Upper lobe of left lung (tissue), 6 donors: ENCODE results near the gene VASP. TPM values are rescaled to one million over a fixed set of nuclear protein-coding genes. Genes with fewer than 3 reads are reported as not detected.
A peak's percentile ranks its signal among the peaks of the same experiment; 100 is the strongest.

Experiments used
- ATAC-seq, 2 donors: fragments of 200-7000 bp; cut with Tn5 transposase; one replicate each; pipeline ENCODE4 v1.9.1; 2022; ENCODE audit warnings: mild to moderate bottlenecking in 2 of 2, moderate library complexity in 2 of 2; ENCODE audit not compliant: low FRiP score in 2 of 2
- DNase-seq, 2 donors: peaks; one replicate each; pipeline ENCODE4 v3.0.0-alpha.2; 2019 to 2020
- H3K27ac ChIP-seq, 4 donors: fragments of 200-600 bp; sonication (generic); one replicate each; pipeline ENCODE4 v1.5.1; 2016 to 2019
- H3K27me3 ChIP-seq, 4 donors: fragments of 200-600 bp; sonication (generic); one replicate each; pipeline ENCODE4 v1.5.1; 2017 to 2019
- H3K36me3 ChIP-seq, 4 donors: fragments of 200-600 bp; sonication (generic); one replicate each; pipeline ENCODE4 v1.5.1; 2016 to 2019
- H3K4me1 ChIP-seq, 4 donors: fragments of 200-600 bp; sonication (generic); one replicate each; pipeline ENCODE4 v1.5.1; 2018 to 2019
- H3K4me3 ChIP-seq, 4 donors: fragments of 200-600 bp; sonication (generic); one replicate each; pipeline ENCODE4 v1.5.1; 2017 to 2019; ENCODE audit warnings: mild to moderate bottlenecking in 2 of 4, moderate library complexity in 1 of 4
- H3K9me3 ChIP-seq, 4 donors: fragments of 200-600 bp; sonication (generic); one replicate each; pipeline ENCODE4 v1.5.1; 2018 to 2019
- CTCF ChIP-seq, 6 experiments: fragments of 450-650 bp in 4 of 6; fragments of 200-600 bp in 2 of 6; sonication (generic) in 2 of 6; IDR thresholded peaks; one replicate each; pipeline ENCODE4 v1.5.1; 2016 to 2019; ENCODE audit warnings: antibody characterized with exemption in 6 of 6
- EP300 ChIP-seq, 4 donors: sonication (generic); formaldehyde crosslinking; IDR thresholded peaks; one replicate each; pipeline ENCODE4 v1.5.1; 2017; ENCODE audit warnings: antibody characterized with exemption in 4 of 4, control low read depth in 2 of 4
- POLR2A ChIP-seq, 4 donors: fragments of 450-650 bp; IDR thresholded peaks; one replicate each; pipeline ENCODE4 v1.5.1; 2016 to 2017; ENCODE audit warnings: antibody characterized with exemption in 4 of 4, mild to moderate bottlenecking in 2 of 4
- POLR2AphosphoS5 ChIP-seq, 2 donors: sonication (generic); formaldehyde crosslinking; IDR thresholded peaks; one replicate each; pipeline ENCODE4 v1.5.1; 2017; ENCODE audit warnings: antibody characterized with exemption in 2 of 2
- WGBS, 2 donors: methylation state at CpG; one replicate each; pipeline ENCODE4 v1.1.5; 2017 to 2018; 5-methylcytosine and 5-hydroxymethylcytosine counted together
- total RNA-seq, 6 donors: library from RNA; depleted of rRNA in 4 of 6; stranded (reverse); fragments of >200 nt in 4 of 6; gene quantifications; one replicate each; pipeline versions ENCODE4 v1.1.0 to v1.2.1, GENCODE V29; 2016 to 2021
- donor health status: DM: no; HTN: no; CAD: no; lungs with moderate emphysema.
- donor health status: DM: no; HTN: yes; CAD: no; lungs with severe emphysema.

VASP gene
- total RNA-seq, 6 donors from 2014 or later, result 68.1 to 266 (median 143) TPM

GRCh38 chr19:45463241-45463640 lies 44.0 kb upstream of the VASP start:
- 82 to 91% methylated on average over 4 of the region's 4 CpGs for WGBS, 2 donors

GRCh38 chr19:45464274-45464673 lies 43.0 kb upstream of the VASP start:
- whole genome bisulfite sequencing, 2 donors, result 83 to 86% methylated on average over 2 of the region's 2 CpGs
- Histone ChIP-seq H3K27ac (no peak overlapping the region), H3K36me3 (no peaks in the 10 kb centered on the region), H3K4me3 (no peak overlapping the region), H3K27me3 (no peaks in the 10 kb centered on the region), H3K4me1 (peaks cover 13 to 20% (median 17%) of the 10 kb centered on the region in 4 donors), H3K9me3 (no peaks in the 10 kb centered on the region)
- ATAC-seq, result no peak
- no peak for DNase-seq
- TF ChIP-seq POLR2A (IDR thresholded peaks at IDR 0.05) (no peak), POLR2AphosphoS5 (IDR thresholded peaks at IDR 0.05) (no peak), EP300 (IDR thresholded peaks at IDR 0.05) (no peak), CTCF (IDR thresholded peaks at IDR 0.05) (no peak)

More at GRCh38 chr19:45463241-45463640, 44.0 kb upstream of the VASP start:
- Histone ChIP-seq H3K27ac (no peak overlapping the region), H3K4me3 (no peak overlapping the region), H3K36me3 (no peaks in the 10 kb centered on the region), H3K9me3 (no peaks in the 10 kb centered on the region), H3K4me1 (peaks cover 9 to 13% (median 10%) of the 10 kb centered on the region in 4 donors), H3K27me3 (no peaks in the 10 kb centered on the region)
- TF ChIP-seq POLR2A (IDR thresholded peaks at IDR 0.05), result no peak
- TF ChIP-seq POLR2AphosphoS5 (IDR thresholded peaks at IDR 0.05), result no peak
- no peak for TF ChIP-seq CTCF (IDR thresholded peaks at IDR 0.05)
- TF ChIP-seq EP300 (IDR thresholded peaks at IDR 0.05), result no peak
- DNase-seq, result no peak
- ATAC-seq, result no peak

GRCh38 chr19:45464852-45465441 lies 42.3 kb upstream of the VASP start:
- H3K4me1 ChIP-seq, result peaks cover 15 to 23% (median 21%) of the 10 kb centered on the region in 4 donors
- H3K27me3 ChIP-seq, result no peaks in the 10 kb centered on the region
- H3K36me3 ChIP-seq, result no peaks in the 10 kb centered on the region
- no peak for TF ChIP-seq POLR2AphosphoS5 (IDR thresholded peaks at IDR 0.05)
- TF ChIP-seq CTCF (IDR thresholded peaks at IDR 0.05), result no peak
- no peak for TF ChIP-seq EP300 (IDR thresholded peaks at IDR 0.05)
- TF ChIP-seq POLR2A (IDR thresholded peaks at IDR 0.05), result no peak
- DNase-seq, result no peak
- ATAC-seq, result no peak
- WGBS, 2 donors, result 45 to 64% methylated on average over 4 to 8 of the region's 8 CpGs
- H3K4me3 ChIP-seq, result no peak overlapping the region
- no peaks in the 10 kb centered on the region for H3K9me3 ChIP-seq
- no peak overlapping the region for H3K27ac ChIP-seq

GRCh38 chr19:45467115-45467455 lies 40.2 kb upstream of the VASP start:
- Histone ChIP-seq H3K4me1 (peaks cover 24 to 31% (median 25%) of the 10 kb centered on the region in 4 donors), H3K4me3 (peak overlapping the region in 3 of 4 donors; percentile 49 to 76 (median 60)), H3K36me3 (no peaks in the 10 kb centered on the region), H3K9me3 (no peaks in the 10 kb centered on the region), H3K27me3 (no peaks in the 10 kb centered on the region), H3K27ac (peak overlapping the region; percentile 90 to 97 (median 96))
- ATAC-seq (no peak), DNase-seq (no peak)
- TF ChIP-seq CTCF (IDR thresholded peaks at IDR 0.05), result no peak
- no peak for TF ChIP-seq POLR2A (IDR thresholded peaks at IDR 0.05)
- no peak for TF ChIP-seq POLR2AphosphoS5 (IDR thresholded peaks at IDR 0.05)
- TF ChIP-seq EP300 (IDR thresholded peaks at IDR 0.05), result no peak
- 1 to 2% methylated on average over 11 of the region's 11 CpGs for WGBS, 2 donors
